ENCODE measurements around the gene PSMG2.

PSMG2 gene, protein sequence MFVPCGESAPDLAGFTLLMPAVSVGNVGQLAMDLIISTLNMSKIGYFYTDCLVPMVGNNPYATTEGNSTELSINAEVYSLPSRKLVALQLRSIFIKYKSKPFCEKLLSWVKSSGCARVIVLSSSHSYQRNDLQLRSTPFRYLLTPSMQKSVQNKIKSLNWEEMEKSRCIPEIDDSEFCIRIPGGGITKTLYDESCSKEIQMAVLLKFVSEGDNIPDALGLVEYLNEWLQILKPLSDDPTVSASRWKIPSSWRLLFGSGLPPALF

DNA sequence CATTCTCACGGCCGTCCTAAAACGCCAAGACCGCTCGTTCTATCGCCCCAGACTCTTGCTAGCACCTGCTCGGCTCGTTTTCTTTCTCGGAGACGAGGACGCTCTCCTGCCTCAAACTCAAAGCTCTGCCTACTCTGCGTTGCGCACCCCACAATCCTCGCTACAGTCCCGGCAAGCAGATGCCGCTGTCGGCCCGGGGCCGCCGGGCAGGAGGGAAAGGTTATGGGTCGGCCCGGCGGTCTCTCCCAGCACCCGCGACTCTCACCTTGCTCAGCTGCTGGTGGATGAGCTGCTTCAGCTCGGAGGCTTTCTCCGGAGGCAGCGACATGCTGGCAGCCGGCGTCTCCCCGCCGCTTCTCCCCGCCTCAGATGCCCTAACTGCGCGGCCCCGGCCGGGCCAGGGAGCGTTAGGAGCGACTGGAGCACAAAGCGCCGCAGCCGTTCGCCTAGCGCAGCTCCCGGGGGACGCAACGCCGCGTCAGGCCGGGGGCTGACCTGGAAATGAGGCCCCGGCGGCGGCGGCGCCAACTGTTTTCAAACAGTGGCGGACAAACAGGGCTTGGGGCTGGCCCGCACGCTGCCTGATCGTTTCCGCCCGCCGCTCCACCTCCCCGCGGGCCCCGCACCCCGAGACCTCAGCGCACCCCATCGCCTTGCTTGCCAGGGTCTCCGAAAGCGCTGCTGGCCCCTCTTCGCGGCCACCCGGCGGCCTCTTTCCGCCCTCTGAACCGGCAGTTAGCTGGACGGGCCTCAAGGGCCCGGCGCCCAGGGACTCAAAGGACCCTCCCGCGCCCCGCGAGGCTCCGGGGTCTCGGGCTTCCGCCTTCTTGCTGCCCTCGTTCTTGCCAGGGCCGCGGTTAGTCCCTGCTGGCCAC lies at the start of gene PSMG2, which contains the start of gene CEP76:
Gene PSMG2, plus strand, starts transcription at position 822 of the 875 bp plus-strand sequence. CDS start 66 bp downstream, outside the sequence.
Gene CEP76, minus strand, starts transcription at position 503 of the 875 bp plus-strand sequence. Its CDS starts 175 bp downstream, at position 328.
- peak; percentile 81 for DNase-seq (ENCODE audit: low read depth)

DNA sequence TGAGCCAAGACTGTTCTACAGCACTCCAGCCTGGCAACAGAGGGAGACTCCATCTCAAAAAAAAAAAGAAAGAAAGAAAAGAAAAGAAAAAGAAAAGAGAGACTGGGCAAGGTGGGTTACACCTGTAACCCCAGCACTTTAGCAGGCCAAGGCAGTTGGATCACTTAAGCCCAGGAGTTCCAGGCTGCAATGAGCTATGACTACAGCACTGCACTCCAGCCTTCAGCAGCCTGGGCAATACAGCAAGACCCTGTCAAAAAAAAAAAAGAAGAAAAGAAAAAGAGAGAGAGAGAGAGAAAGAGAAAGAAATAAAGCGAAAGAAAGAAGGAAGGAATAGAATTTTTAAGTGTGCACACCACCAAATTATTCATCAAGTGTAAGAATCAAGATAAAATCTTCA lies 47.9 kb upstream of the PSMG2 start:
- no peak for DNase-seq (ENCODE audit: low read depth)

DNA sequence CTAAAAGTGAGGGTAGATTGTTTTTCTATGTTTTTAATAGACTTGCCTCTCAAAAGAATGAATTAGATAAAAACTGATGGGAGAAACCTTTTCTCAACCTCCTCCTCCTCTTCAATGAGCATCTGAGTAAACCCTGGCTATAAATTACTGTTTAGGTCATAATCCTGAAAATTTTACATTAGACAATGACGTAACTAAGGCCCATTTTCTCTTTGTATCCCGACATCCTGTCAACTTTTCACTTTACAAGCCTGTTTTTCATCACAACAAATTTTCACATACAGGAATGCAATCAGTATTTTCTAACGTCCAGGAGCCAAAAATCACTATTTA lies 46.3 kb upstream of the PSMG2 start:
- no peak for DNase-seq (ENCODE audit: low read depth)

DNA sequence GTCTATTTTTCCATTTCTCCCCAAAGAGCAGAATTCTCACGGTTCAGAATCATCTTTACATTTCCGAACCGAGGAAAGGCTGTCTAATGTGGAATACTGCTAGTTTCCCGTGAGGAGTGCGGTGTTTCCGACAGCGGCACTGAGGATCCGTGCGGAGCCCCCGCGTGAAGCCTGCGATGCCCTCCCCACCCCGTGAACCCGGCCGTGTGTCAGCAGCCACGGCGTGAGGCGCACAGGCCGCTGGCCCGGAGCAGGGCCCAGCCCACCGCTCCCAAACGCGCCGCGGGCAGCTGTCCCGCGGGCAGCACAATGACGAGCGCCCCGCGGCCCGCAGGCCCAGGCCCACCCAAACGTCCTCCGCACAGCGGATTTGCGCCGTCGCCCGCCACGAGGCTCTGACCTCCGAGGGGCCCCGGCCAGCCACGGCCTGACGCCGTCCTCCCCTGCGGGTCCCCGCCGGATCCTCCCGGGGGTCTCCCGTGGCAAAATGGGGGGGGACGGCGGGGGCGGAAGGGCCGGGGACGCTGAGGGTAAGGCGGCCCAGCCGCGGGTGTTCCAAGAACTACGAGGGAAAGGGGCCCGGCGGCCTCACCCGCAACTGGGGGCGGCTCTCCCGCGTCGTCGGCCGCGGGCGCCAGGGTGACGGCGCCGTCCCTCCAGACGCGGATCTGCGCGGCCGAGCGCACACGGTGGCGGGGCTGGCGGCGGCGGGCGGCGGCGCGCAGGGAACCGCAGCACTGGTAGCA lies 45.7 kb upstream of the PSMG2 start:
- no peak for DNase-seq (ENCODE audit: low read depth)

DNA sequence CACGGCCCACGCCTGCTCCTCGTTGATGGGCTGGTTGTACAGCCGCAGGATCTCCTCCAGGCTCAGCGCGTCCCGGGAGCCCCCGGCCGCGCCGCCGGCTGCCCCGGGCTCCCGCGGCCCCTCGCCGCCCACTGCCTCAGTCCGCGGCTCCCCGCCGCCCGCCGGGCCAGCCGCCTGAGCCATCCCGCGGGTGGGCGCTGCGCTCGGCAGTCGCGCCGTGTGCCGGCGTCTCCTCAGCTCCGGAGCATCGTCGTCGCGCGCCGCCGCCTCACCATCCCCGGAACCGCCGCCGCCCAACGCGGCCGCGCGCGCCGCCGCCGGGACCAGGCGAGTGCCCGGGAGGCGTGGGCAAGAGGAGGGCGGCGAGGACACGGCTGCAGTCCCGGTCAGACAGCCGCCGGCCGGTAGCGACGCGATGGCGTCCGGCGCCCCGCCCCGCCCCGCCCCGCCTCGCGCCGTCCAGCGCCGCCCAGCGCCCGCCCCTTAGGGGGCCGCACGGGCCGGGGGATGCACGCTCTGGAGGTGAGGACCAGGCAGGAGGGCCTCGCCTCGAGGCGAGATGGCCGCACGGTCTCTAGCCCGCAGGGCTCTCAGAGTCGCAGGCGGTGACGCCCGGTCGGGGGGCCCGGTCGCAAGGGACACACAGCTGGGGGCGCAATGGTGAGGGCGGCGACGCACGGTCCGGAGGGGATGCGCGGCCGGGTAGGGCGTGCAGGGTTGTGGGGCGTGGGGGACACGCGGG lies 45.0 kb upstream of the PSMG2 start, which contains the start of gene SPIRE1:
Gene SPIRE1, minus strand, starts transcription at position 424 of the 742 bp plus-strand sequence. Its CDS starts 241 bp downstream, at position 183.
- DNase-seq (ENCODE audit: low read depth): no peak

DNA sequence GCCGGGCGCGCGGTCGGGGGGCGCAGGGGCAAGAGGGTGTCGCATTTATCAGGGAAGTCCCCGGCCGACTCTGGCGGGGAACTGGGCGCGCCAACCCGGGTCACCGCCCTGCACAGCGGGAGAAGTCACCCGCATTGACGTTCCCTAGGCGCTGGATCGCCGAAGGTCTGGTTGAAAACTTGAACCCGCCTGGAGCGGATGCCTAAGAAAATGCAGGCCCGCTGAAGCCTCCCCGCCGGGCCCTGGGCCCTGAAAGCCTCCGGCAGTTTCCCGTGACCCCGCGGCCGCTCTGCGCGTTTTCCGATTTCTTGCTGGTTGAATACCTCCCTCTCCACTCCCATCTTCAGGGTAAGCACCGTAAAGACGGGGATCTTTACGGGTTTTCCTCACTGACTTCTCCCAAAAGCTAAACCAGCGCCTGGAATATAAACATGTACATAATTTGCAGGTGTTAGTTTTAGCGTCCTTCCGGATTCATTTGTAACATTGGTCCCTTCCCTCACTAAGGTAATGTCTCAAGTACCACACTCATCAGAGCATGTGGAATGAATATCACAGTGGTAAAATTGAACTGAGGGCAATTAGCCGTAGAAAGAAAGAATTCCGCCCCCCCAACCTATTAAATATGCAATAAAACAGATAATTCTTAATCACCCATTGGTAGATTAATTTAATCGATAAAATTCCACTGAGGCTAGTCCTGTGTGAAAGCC lies 44.3 kb upstream of the PSMG2 start:
- no peak for DNase-seq (ENCODE audit: low read depth)

DNA sequence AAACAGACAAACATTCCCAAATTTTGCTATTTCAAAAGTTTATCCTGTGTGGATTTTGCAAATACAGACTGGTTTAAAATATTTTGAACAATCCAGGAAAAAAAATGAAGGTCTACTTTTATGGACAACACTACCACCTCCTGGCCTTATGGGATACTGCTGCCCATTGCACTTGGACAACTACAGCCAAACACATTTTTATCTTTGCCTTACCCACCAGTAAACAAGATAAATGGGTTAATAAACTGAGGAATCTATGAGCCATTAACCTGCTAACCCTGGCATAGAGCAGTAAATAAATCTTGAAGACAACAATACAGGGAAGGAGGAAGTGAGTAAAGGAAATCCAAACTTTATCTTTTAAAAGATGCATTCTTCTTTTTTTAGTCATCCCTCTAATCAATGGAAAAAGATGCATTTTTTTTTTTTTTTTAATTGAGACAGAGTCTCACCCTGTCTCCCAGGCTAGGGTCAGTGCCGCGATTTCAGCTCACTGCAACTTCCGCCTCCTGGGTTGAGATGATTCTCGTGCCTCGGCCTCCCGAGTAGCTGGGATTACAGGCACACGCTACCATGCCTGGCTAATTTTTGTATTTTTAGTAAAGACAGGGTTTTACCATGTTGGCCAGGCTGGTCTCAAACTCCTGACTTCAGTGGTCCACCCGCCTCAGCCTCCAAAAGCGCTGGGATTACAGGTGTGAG lies 42.8 kb upstream of the PSMG2 start:
- peak; percentile 46 for DNase-seq (ENCODE audit: low read depth)

DNA sequence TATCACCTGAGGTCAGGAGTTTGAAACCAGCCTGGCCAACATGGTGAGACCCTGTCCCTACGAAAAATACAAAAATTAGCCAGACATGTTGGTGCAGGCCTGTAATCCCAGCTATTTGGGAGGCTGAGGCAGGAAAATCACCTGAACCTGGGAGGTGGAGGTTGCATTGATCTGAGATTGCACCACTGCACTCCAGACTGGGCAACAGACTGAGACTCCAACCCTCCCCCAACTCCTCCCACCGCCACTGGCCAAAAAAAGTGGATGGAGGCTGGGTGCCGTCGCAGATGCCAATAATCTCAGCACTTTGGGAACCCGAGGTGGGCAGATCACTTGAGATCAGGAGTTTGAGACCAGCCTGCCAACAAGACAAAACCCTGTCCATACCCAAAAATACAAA lies 34.8 kb upstream of the PSMG2 start:
- no peak for DNase-seq (ENCODE audit: low read depth)

DNA sequence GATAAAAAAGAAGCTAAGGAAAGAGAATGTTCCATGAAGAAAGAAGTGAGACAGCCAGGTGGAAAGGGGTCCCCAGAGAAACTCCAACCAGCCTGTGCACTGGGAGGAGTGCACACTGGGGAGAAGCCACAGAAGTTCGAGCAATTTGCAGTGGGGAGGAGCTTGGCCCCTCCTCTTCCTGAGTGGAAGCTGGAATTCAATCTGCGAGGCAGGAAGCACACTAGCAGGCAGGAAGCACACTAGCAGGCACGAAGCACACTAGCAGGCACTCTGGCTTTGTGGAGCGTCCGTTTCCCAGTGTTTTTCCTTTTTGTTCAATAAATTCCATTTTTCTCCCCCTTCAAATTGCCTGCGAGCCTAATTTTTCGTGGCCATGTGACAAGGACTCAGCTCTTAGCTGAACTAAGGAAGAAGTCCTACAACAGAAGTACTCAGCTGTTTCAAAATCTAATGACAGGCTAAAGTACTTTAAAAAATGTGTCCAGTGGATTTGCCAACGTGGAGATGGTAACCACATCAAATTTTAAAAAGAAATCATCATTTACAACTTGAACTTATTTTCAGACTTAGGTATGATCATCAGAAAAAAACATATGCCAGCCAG lies 23.6 kb upstream of the PSMG2 start:
- DNase-seq (ENCODE audit: low read depth): no peak

DNA sequence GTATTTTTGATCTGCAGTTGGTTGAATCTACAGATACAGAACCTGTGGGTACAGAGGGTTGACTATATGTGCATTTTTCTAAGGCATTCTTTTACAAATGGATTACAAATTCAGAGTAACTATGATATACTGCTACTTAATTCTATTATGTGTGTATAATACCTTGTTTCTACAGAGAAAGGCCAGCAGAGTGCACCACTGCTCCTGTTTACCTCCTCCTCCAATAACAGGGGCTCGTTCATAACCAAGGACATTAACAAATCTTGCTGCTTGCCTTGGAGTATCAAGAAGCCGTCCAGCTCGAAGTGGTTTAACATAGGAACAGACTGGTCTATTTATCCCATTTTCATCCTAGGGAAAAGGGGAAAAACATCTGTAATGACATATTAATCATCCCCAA lies 16.7 kb upstream of the PSMG2 start:
- peak; percentile 16 for DNase-seq (ENCODE audit: low read depth)

DNA sequence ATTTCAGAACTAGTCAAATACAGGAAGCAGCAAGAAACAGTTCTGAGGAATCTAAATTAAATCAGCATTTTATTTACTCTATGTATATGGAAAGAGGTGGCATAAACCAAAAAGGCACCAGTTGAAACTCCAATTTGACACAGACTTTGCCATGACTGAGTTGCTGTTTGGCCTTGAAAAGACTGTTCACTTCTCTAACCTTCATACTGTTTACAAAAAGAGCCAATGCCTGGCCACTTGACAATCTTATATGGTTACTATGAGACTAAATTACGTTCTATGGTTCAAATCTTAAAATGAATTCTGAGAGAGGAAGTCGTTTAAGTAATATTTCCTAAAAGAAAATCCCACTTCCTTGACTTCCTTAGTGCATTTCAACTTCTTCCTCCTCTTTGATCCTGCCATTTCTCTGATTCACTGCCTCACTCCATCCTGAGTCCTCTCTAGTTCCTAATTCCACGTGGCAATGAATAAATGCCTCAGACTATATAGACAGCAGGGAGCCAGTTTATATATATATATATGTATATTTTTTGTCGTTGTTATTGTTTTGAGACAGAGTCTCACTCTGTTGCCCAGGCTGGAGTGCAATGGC lies 13.5 kb upstream of the PSMG2 start:
- no peak for DNase-seq (ENCODE audit: low read depth)

DNA sequence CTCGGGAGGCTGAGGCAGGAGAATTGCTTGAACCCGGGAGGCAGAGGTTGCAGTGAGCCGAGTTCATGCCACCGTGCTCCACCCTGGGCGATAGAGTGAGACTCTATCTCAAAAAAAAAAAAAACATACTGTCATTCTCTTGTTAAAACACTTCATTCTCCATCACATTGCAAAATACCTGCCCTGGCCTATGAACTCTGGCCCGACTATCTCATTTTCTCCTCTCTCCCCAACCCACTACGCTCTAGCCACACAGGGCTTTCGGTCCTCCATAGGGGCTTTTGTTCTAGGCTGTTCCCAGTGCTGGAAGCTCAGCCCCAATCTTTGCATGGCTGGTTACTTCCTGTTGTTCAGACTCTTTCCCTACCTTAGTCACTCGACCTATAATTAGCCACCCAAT lies 10.6 kb upstream of the PSMG2 start:
- DNase-seq (ENCODE audit: low read depth): no peak

DNA sequence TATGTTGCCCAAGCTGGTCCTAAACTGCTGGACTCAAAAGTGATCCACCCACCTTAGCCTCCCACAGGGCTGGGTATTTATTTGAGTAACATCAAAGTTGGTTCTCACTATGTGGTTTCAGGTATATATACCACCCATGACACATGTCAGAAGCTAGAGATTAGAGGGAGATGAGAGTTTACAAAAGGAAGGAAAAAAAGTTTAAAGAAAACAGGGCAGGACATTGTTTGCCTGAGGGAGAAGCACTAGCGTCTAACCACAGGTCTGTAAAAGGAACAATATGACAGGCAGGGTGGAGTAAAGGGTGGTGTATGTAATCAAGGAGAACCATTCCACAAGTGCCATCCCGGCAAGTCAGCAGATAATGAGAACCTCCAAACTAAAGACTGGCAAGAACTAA lies 8.8 kb upstream of the PSMG2 start:
- DNase-seq (ENCODE audit: low read depth): no peak

DNA sequence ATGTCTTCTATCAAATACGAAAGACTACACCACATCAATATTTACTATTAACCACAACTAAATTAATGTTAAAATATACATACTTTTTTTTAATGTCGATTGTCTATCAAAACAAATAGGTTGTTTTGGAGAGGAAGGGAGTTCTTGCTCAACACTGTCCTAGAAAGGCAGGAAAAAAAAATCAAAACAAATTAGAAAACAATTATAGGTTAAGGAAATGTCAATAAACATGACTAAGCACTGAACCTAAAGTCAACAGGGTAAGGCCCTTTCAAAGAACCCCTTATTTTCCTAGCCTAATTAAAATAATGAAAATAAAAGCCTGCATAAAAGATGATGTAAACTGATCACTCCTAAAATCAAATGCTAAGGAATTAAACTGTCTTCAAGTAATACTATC lies 3.1 kb upstream of the PSMG2 start:
- no peak for DNase-seq (ENCODE audit: low read depth)

DNA sequence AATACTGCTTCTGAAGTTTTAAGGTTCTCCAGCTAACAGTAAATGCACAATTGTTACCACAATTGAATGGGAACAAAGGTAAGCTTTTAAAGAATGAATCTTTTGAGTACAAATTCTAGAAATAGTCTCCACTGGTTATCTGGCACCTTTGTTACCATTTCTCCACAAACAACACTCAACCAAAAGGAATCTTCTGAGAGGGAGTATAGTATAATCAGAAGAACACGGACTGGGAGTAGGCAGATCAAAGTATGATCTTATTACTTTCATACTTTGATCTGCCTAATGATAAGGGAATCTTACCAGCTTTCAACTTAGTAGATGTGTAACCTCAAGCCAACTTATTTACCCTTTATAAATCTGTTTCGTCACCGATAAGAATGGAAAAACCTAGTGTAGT lies 1.7 kb upstream of the PSMG2 start:
- no peak for DNase-seq (ENCODE audit: low read depth)

DNA sequence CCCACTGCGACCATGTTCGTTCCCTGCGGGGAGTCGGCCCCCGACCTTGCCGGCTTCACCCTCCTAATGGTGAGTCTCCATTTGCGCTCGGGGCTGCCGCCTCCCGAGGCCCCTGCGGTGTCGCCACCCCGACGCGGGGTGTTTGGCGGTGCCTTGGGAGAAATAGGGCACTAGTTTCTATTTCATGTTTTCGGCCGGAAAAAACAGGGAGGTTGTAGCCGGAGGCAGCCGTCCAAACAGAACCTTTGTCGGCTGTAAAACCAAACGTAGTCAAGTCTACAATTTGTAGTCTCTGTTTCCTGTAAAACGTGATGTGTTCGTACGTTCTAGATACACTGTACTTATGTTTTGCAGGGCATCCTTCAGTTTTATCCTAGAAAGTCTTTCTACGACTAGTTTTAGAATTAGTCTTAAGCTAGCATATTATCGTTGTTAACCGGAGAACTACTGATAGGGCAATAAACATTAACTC lies 290 bp downstream of the PSMG2 start:
- no peak for DNase-seq (ENCODE audit: low read depth)

DNA sequence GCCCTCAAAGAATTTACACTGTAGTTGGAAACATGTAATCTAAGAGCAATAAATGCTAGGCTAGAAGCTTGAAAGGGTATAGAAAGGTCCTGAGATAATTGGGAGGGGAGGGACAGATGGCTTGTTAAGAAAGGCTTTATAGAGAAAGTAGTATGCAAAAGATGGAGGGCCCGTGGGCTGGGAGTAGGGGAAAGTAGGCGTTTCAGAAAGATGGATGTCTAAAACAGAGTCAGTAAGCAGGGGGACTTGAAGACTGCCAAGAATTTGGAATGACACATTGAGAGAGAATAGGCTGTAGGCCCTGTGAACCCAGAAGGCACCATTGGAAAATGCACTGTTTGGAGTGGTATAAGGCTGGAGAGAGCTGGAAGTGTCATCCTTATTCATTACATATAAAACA lies 822 bp downstream of the PSMG2 start:
- peak; percentile 3 for DNase-seq (ENCODE audit: low read depth)

DNA sequence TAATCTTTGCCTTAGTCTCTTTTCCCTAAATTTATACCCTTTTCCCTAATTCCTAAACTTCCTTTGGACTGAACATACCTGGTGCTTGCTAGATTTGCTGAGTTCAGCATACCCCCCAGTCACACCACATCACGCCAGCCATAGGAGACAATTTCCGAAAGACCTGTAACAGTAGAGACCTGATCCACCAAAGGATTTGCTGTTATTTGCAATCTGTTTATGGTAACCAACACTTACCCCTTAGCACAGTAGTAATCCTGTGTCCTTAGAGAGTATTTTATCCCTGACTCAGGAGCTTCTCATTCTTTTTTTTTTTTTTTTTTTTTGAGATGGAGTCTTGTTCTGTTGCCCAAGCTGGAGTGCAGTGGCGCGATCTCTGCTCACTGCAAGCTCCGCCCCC lies 8.6 kb downstream of the PSMG2 start:
- DNase-seq (ENCODE audit: low read depth): no peak

DNA sequence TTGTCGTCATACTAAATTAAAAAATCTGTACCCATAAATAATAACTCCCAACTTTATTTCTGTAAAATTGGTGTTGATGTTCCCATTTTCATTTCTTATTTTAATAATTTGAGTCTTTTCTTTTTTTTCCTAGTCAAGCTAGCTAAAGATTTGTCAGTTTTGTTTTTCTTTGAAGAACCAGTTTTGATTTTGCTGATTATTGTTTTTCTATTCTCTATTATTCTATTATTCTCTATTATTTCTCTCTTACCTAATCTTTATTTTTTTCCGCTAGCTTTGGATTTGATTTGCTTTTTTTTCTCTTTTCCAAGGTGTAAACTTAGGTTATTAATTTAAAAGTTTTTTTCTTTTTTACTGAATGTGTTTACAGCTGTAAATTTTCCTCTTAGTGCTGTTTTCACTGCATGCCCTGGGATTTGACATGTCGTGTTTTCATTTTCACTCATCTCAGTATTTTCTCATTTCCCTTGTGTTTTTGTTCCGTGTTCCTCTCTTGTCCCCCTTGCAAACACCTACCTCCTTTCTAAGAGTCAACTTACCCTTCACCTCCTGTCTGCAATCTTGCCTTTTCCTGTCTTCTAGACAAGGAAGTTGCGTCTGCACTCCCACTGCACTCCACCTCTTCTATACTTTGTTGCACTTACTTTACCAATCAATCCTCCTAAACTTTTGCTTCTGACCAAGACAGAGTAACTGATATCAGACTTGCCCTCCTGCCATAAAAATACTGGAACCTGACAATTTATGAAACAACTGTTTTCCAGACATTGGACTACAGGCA lies 18.8 kb downstream of the PSMG2 start:
- DNase-seq (ENCODE audit: low read depth): no peak

Measured in fibroblast of the conjunctiva (primary cell).